ENCODE results near the gene KCNJ10.

The KCNJ10 gene

DNA sequence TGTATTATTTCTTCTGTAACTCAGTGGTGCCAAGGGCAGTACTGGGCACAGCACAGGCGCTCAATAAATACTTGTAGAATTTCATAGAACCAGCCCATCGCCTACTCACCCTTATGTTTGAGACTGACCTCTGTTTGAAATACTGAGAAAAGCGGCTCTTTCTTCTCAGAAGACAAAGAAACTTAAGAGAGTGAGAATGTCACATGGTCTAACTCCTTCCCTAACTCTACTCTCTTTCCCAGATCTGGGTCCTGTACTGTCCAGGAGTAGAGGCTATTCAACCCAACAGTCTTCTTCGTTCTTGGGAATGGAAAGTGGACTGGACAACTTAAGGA lies 24.3 kb upstream of the KCNJ10 start:
- Histone ChIP-seq H4K20me1 (ENCODE audit: insufficient read depth, low read length, poor library complexity, severe bottlenecking) (no peaks in the 10 kb centered on the region), H3K27me3 (ENCODE audit: insufficient read depth, low read length, poor library complexity, severe bottlenecking) (no peaks in the 10 kb centered on the region), H3K4me3 (ENCODE audit: low read length, poor library complexity, severe bottlenecking) (no peak overlapping the region), H3K9me3 (ENCODE audit: insufficient read depth, low read depth, low read length) (no peaks in the 10 kb centered on the region), H3F3A (ENCODE audit: low read depth) (no peaks in the 10 kb centered on the region), H3K36me3 (ENCODE audit: insufficient read depth, low read length) (peaks cover 3% of the 10 kb centered on the region; the same call in 1 of the 2 replicates), H3K9me2 (replicated peaks; ENCODE audit: low read depth, low read length) (no peaks in the 10 kb centered on the region), H3K4me2 (ENCODE audit: low read depth, low read length, poor library complexity, severe bottlenecking) (no peak overlapping the region), H2AFZ (ENCODE audit: low read length) (no peak overlapping the region), H3K4me1 (ENCODE audit: insufficient read depth, low read length, poor library complexity, severe bottlenecking) (peaks cover 16% of the 10 kb centered on the region), H3K79me2 (ENCODE audit: insufficient read depth, low read length) (peaks cover 18% of the 10 kb centered on the region; the same call in 1 of the 2 replicates), H3K9ac (ENCODE audit: low read depth, low read length, poor library complexity, severe bottlenecking) (no peak overlapping the region)
- TF ChIP-seq EZH2phosphoT487 (IDR thresholded peaks at IDR 0.05; ENCODE audit: borderline replicate concordance): no peak
- TF ChIP-seq, protein P1, sequence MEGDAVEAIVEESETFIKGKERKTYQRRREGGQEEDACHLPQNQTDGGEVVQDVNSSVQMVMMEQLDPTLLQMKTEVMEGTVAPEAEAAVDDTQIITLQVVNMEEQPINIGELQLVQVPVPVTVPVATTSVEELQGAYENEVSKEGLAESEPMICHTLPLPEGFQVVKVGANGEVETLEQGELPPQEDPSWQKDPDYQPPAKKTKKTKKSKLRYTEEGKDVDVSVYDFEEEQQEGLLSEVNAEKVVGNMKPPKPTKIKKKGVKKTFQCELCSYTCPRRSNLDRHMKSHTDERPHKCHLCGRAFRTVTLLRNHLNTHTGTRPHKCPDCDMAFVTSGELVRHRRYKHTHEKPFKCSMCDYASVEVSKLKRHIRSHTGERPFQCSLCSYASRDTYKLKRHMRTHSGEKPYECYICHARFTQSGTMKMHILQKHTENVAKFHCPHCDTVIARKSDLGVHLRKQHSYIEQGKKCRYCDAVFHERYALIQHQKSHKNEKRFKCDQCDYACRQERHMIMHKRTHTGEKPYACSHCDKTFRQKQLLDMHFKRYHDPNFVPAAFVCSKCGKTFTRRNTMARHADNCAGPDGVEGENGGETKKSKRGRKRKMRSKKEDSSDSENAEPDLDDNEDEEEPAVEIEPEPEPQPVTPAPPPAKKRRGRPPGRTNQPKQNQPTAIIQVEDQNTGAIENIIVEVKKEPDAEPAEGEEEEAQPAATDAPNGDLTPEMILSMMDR (conservative IDR thresholded peaks at IDR 0.05; ENCODE audit: low read length): no peak

DNA sequence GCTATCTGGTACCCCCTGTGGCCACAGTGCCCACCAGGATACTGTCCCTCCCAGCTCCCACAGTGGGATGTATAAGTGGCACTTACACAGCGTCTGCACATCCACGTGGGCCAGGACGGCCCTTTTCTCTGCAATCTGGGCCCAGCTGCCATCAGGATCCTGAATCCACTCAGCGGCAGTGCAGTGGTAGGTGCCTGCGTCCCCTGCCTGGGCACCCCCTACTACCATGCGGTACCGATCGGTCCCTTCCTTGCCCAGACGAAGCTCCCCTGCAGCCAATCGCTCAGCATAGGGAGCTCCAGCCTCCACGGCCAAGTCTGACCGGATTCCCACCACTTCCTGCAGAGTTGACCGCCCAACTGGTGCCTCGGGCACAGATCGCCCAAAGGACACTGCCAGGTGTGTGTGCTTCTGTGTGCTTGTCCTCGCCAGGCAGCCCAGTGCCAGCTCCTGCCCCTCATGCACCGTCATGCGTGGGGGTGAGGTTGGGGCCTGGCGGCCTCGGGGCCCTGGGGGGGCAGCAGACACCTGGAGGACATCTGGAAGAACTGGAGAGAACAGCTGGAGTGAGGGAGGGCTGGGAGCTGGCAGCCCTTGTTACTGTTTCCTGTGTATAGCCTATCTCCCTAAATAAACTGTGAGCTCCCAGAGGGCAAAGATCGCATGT lies 23.8 kb upstream of the KCNJ10 start:
- H3K9me2 ChIP-seq (replicated peaks; ENCODE audit: low read depth, low read length): no peaks in the 10 kb centered on the region
- H3F3A ChIP-seq (ENCODE audit: low read depth): no peaks in the 10 kb centered on the region
- no peaks in the 10 kb centered on the region for H3K9me3 ChIP-seq (ENCODE audit: insufficient read depth, low read depth, low read length)
- H3K27me3 ChIP-seq (ENCODE audit: insufficient read depth, low read length, poor library complexity, severe bottlenecking): no peaks in the 10 kb centered on the region
- H3K9ac ChIP-seq (ENCODE audit: low read depth, low read length, poor library complexity, severe bottlenecking): no peak overlapping the region
- H3K4me2 ChIP-seq (ENCODE audit: low read depth, low read length, poor library complexity, severe bottlenecking): no peak overlapping the region
- H3K4me3 ChIP-seq (ENCODE audit: low read length, poor library complexity, severe bottlenecking): no peak overlapping the region
- H3K79me2 ChIP-seq (ENCODE audit: insufficient read depth, low read length): peaks cover 18% of the 10 kb centered on the region; the same call in 1 of the 2 replicates
- peaks cover 3% of the 10 kb centered on the region; the same call in 1 of the 2 replicates for H3K36me3 ChIP-seq (ENCODE audit: insufficient read depth, low read length)
- no peaks in the 10 kb centered on the region for H4K20me1 ChIP-seq (ENCODE audit: insufficient read depth, low read length, poor library complexity, severe bottlenecking)
- H3K4me1 ChIP-seq (ENCODE audit: insufficient read depth, low read length, poor library complexity, severe bottlenecking): peaks cover 14% of the 10 kb centered on the region
- H2AFZ ChIP-seq (ENCODE audit: low read length): no peak overlapping the region
- TF ChIP-seq, protein P1 (conservative IDR thresholded peaks at IDR 0.05; ENCODE audit: low read length): no peak
- no peak for TF ChIP-seq EZH2phosphoT487 (IDR thresholded peaks at IDR 0.05; ENCODE audit: borderline replicate concordance)

DNA sequence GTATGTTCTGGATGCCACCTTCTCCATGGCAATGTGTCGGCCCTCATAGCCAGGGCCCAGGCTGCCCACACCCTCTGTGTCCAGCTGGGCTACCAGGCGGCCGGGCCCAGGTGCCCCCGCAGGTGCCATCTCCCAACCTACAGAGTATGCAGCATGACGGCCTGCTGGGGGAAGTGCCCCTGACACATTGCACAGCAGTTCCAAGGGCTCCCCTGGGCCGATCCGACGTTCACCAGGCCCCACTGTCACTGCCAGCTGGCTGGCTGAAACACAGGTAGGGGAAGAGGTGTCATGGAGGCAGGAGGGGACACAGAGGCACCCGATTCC lies 23.1 kb upstream of the KCNJ10 start:
- Histone ChIP-seq H3K79me2 (ENCODE audit: insufficient read depth, low read length) (peaks cover 16% of the 10 kb centered on the region; the same call in 1 of the 2 replicates), H3K4me2 (ENCODE audit: low read depth, low read length, poor library complexity, severe bottlenecking) (no peak overlapping the region), H3F3A (ENCODE audit: low read depth) (no peaks in the 10 kb centered on the region), H3K9me3 (ENCODE audit: insufficient read depth, low read depth, low read length) (no peaks in the 10 kb centered on the region), H4K20me1 (ENCODE audit: insufficient read depth, low read length, poor library complexity, severe bottlenecking) (no peaks in the 10 kb centered on the region), H3K4me3 (ENCODE audit: low read length, poor library complexity, severe bottlenecking) (no peak overlapping the region), H3K9ac (ENCODE audit: low read depth, low read length, poor library complexity, severe bottlenecking) (no peak overlapping the region), H2AFZ (ENCODE audit: low read length) (no peak overlapping the region), H3K27me3 (ENCODE audit: insufficient read depth, low read length, poor library complexity, severe bottlenecking) (no peaks in the 10 kb centered on the region), H3K4me1 (ENCODE audit: insufficient read depth, low read length, poor library complexity, severe bottlenecking) (peaks cover 14% of the 10 kb centered on the region), H3K9me2 (replicated peaks; ENCODE audit: low read depth, low read length) (no peaks in the 10 kb centered on the region), H3K36me3 (ENCODE audit: insufficient read depth, low read length) (peaks cover 3% of the 10 kb centered on the region; the same call in 1 of the 2 replicates)
- TF ChIP-seq, protein P1 (conservative IDR thresholded peaks at IDR 0.05; ENCODE audit: low read length): no peak
- TF ChIP-seq EZH2phosphoT487 (IDR thresholded peaks at IDR 0.05; ENCODE audit: borderline replicate concordance): no peak
